Kasumi-1 (cell line): Measurements from ENCODE around the gene RMDN3.

Experiments
- DNase-seq, 2 experiments: peaks; one replicate each; lab custom pipeline; 2025; lab: John Stamatoyannopoulos, UW

Gene RMDN3

GRCh38 chr15:40693904-40694687, 61.0 kb downstream of the RMDN3 start:
- DNase-seq = no peak

- DNase-seq = no peak
These were observed 63.3 kb downstream of the RMDN3 start for GRCh38 chr15:40691737-40692136.

GRCh38 chr15:40688932-40689799, 65.9 kb downstream of the RMDN3 start:
- DNase-seq = no peak
